PC-3 (cell line): ENCODE data around the gene ZNF438. TPM values are rescaled to one million over a fixed set of nuclear protein-coding genes. Genes with fewer than 3 reads are reported as not detected.

Experiments used
- ATAC-seq: fragments of 200-7000 bp; cut with Tn5 transposase; 2 replicates; pipeline ENCODE4 v1.9.1; 2020; ENCODE audit warnings: mild to moderate bottlenecking, moderate library complexity
- BruUV-seq: library from RNA; stranded (reverse); fragments of 400-500 nt; replicated peaks from 2 replicates; lab custom pipeline; 2021; lab: Mats Ljungman, UMichigan
- CTCF ChIA-PET: fragments of 300-600 bp; sonication (Branson Sonifier 250); formaldehyde crosslinking; loops from one replicate; lab custom pipeline; 2022; ENCODE audit warnings: antibody characterized with exemption; lab: Charles Lee
- POLR2A ChIA-PET: fragments of 300-600 bp; sonication (Branson Sonifier 250); formaldehyde crosslinking; loops from one replicate; lab custom pipeline; 2022; ENCODE audit warnings: antibody characterized with exemption; ENCODE audit not compliant: unreplicated experiment; lab: Charles Lee
- DNase-seq: peaks from one replicate; pipeline ENCODE4 v3.0.0-alpha.2; 2015
- H2AFZ ChIP-seq: fragments of 300-600 bp; sonication (generic); 2 replicates; pipeline ENCODE4 v1.6.0; 2016; ENCODE audit warnings: antibody characterized with exemption, low read length
- H3F3A ChIP-seq: fragments of 300-600 bp; sonication (generic); one replicate; pipeline ENCODE4 v1.6.0; 2017; ENCODE audit warnings: antibody characterized with exemption, low read length, control low read depth, mild to moderate bottlenecking; ENCODE audit not compliant: unreplicated experiment
- H3K27ac ChIP-seq: fragments of 300-600 bp; sonication (generic); 2 replicates; pipeline ENCODE4 v1.5.1; 2016; ENCODE audit warnings: mild to moderate bottlenecking, low read length
- H3K27me3 ChIP-seq: fragments of 300-600 bp; sonication (generic); 2 replicates; pipeline ENCODE4 v1.6.1; 2016; ENCODE audit warnings: low read length, mixed read lengths
- H3K36me3 ChIP-seq: fragments of 300-600 bp; sonication (generic); 2 replicates; pipeline ENCODE4 v1.6.1; 2016; ENCODE audit warnings: low read depth, mixed run types, low read length, mixed read lengths
- H3K4me1 ChIP-seq: fragments of 300-600 bp; sonication (generic); 2 replicates; pipeline ENCODE4 v1.5.1; 2016; ENCODE audit warnings: low read length; ENCODE audit not compliant: insufficient read depth
- H3K4me2 ChIP-seq: fragments of 300-600 bp; sonication (generic); 2 replicates; pipeline ENCODE4 v1.6.0; 2016; ENCODE audit warnings: low read length
- H3K4me3 ChIP-seq: fragments of 300-600 bp; sonication (generic); 2 replicates; pipeline ENCODE4 v1.5.1; 2016; ENCODE audit warnings: mild to moderate bottlenecking, low read length, mixed read lengths
- H3K79me2 ChIP-seq: fragments of 300-600 bp; sonication (generic); 2 replicates; pipeline ENCODE4 v1.6.1; 2017; ENCODE audit warnings: low read length, mixed read lengths
- H3K9ac ChIP-seq: fragments of 300-600 bp; sonication (generic); 2 replicates; pipeline ENCODE4 v1.6.0; 2016; ENCODE audit warnings: mild to moderate bottlenecking, low read length
- H3K9me2 ChIP-seq: fragments of 300-600 bp; sonication (generic); replicated peaks from 2 replicates; pipeline ENCODE4 v1.6.1; 2016; ENCODE audit warnings: mixed run types, low read length, mixed read lengths
- H3K9me3 ChIP-seq: fragments of 300-600 bp; sonication (generic); 2 replicates; pipeline ENCODE4 v1.6.1; 2016; ENCODE audit warnings: low read length, mixed read lengths
- H4K20me1 ChIP-seq: fragments of 300-600 bp; sonication (generic); 2 replicates; pipeline ENCODE4 v1.6.1; 2016; ENCODE audit warnings: low read length, mixed read lengths
- EZH2 ChIP-seq: fragments of 300-600 bp; sonication (generic); IDR thresholded peaks from one replicate; pipeline ENCODE4 v1.6.1; 2017; ENCODE audit warnings: antibody characterized with exemption, mild to moderate bottlenecking, low read length; ENCODE audit not compliant: unreplicated experiment
- EZH2phosphoT487 ChIP-seq: fragments of 300-600 bp; sonication (generic); IDR thresholded peaks from 2 replicates; pipeline ENCODE4 v1.6.1; 2018; ENCODE audit warnings: mild to moderate bottlenecking, antibody characterized with exemption, low read length, borderline replicate concordance
- intact Hi-C: fragments of 100-400 bp; cut with micrococcal nuclease; formaldehyde crosslinking; loops from 2 replicates; pipeline ENCODE4 v1.9.0; 2023
- total RNA-seq: library from RNA; depleted of rRNA; stranded (reverse); fragments of >200 nt; gene quantifications from 2 replicates; pipeline ENCODE4 v1.2.3, GENCODE V29; 2014
- TF ChIP-seq, protein P1 (sequence below): fragments of 300-600 bp; sonication (generic); conservative IDR thresholded peaks from 2 replicates; pipeline ENCODE4 v1.5.1; 2017; ENCODE audit warnings: antibody characterized with exemption, low read depth, mild to moderate bottlenecking, low read length

The ZNF438 gene
- total RNA-seq, 1 experiment from 2014 or later, result 0.98 TPM

DNA sequence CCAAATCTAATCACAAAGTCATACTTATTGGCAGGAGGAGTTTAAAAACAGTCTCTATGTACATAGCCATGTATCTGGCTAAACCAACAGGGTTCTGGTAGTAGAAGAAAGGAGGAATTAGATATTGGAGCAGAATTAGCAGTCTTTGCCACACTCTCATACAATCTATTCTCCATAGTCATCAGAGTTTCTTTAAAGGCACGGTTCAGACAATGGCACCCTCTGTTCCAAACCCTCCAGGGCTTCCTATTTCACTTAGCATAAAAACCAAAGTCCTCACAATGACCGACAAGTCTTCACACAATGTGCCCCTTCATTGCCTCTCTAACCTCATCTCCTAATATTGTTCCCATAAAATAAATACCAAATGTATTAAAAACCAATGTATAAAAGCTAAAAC, 12.7 kb downstream of the ZNF438 start:
- no peak for ATAC-seq
- no peak for DNase-seq
- ChIA-PET CTCF (no interaction called here), POLR2A (no interaction called here)
- Histone ChIP-seq H3K27ac (no peak overlapping the region), H2AFZ (no peak overlapping the region), H3K36me3 (no peaks in the 10 kb centered on the region), H3K9me3 (no peaks in the 10 kb centered on the region), H4K20me1 (no peaks in the 10 kb centered on the region), H3K79me2 (no peaks in the 10 kb centered on the region), H3K4me2 (no peak overlapping the region), H3F3A (no peaks in the 10 kb centered on the region), H3K4me1 (no peaks in the 10 kb centered on the region), H3K4me3 (no peak overlapping the region), H3K27me3 (no peaks in the 10 kb centered on the region), H3K9me2 (no peaks in the 10 kb centered on the region), H3K9ac (no peak overlapping the region)
- BruUV-seq, result no TSS peak
- TF ChIP-seq, protein P1, sequence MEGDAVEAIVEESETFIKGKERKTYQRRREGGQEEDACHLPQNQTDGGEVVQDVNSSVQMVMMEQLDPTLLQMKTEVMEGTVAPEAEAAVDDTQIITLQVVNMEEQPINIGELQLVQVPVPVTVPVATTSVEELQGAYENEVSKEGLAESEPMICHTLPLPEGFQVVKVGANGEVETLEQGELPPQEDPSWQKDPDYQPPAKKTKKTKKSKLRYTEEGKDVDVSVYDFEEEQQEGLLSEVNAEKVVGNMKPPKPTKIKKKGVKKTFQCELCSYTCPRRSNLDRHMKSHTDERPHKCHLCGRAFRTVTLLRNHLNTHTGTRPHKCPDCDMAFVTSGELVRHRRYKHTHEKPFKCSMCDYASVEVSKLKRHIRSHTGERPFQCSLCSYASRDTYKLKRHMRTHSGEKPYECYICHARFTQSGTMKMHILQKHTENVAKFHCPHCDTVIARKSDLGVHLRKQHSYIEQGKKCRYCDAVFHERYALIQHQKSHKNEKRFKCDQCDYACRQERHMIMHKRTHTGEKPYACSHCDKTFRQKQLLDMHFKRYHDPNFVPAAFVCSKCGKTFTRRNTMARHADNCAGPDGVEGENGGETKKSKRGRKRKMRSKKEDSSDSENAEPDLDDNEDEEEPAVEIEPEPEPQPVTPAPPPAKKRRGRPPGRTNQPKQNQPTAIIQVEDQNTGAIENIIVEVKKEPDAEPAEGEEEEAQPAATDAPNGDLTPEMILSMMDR, result no peak
- no peak for TF ChIP-seq EZH2
- TF ChIP-seq EZH2phosphoT487, result no peak
- intact Hi-C loops, result no loop called here

DNA sequence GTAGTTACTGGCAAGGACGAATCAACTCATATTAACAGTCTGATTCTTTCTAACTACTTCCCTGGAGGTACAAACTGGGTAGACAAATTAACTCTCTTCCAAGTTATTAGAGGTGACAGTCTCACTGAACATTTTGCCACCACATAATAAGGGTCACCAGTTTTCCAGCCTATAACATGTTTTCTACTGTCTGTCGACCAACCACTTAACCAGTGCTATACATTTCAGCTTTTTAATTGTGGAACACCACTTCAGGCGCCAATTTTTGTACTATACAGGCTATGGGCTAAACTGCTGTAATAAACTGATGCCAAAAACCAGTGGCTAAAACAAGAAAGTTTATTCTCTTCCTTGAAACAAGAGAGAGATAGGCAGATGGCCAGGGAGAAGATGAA, 13.3 kb downstream of the ZNF438 start:
- ChIA-PET CTCF (no interaction called here), POLR2A (no interaction called here)
- BruUV-seq, result no TSS peak
- Histone ChIP-seq H3K9me2 (no peaks in the 10 kb centered on the region), H3K9ac (no peak overlapping the region), H3F3A (no peaks in the 10 kb centered on the region), H3K36me3 (no peaks in the 10 kb centered on the region), H4K20me1 (no peaks in the 10 kb centered on the region), H3K4me1 (no peaks in the 10 kb centered on the region), H2AFZ (no peak overlapping the region), H3K4me3 (no peak overlapping the region), H3K79me2 (no peaks in the 10 kb centered on the region), H3K27ac (no peak overlapping the region), H3K4me2 (no peak overlapping the region), H3K27me3 (no peaks in the 10 kb centered on the region), H3K9me3 (no peaks in the 10 kb centered on the region)
- TF ChIP-seq, protein P1, result no peak
- TF ChIP-seq EZH2 (no peak), EZH2phosphoT487 (no peak)
- intact Hi-C loops, result no loop called here
- no peak for ATAC-seq
- no peak for DNase-seq

DNA sequence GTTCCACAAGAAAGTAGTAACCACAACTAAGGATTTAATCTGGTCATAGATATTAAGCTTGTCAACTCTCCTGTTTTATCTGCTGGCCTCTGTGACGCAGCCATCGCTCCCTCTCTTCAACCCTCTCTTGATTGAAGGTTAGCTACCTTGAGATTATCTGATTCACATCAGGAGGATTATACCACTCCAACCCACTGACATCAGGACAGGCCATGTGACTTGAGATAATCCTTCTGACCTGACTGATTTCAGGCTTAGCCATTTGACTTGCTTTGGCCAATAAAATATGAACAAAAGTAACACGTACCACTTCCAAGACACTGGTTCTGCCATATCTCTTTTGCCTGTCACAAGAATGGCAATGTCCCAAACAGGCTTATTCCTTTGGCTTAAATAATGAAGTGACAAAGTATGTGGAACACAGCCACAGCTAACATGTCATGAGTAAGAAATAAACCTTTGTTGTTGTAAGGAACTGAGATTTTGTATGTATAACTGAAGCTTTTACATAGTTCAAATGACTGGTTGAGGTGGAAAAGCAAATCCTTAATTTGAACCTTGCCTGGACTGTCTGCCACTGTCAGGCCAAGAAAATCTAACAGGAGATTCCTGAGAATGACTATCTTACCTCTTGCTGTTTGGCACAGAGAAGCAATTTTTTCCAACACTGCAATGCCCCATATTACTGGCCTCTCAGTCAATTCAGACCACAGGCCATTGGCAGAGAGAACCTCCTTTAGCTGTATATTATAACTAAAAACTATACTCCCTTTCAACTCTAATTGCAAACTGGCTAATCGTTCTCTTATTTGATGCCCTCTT, 13.9 kb downstream of the ZNF438 start:
- no peak for ATAC-seq
- DNase-seq, result no peak
- no peak for TF ChIP-seq EZH2phosphoT487
- TF ChIP-seq EZH2, result no peak
- TF ChIP-seq, protein P1, result no peak
- intact Hi-C loops, result no loop called here
- BruUV-seq, result no TSS peak
- H3K27me3 ChIP-seq, result no peaks in the 10 kb centered on the region
- no peak overlapping the region for H2AFZ ChIP-seq
- ChIA-PET CTCF (no interaction called here), POLR2A (no interaction called here)
- H3K4me2 ChIP-seq, result no peak overlapping the region
- no peaks in the 10 kb centered on the region for H4K20me1 ChIP-seq
- H3K9me2 ChIP-seq, result no peaks in the 10 kb centered on the region
- H3K9me3 ChIP-seq, result no peaks in the 10 kb centered on the region
- H3K4me1 ChIP-seq, result no peaks in the 10 kb centered on the region
- no peak overlapping the region for H3K9ac ChIP-seq
- no peaks in the 10 kb centered on the region for H3K36me3 ChIP-seq
- H3K27ac ChIP-seq, result no peak overlapping the region
- no peaks in the 10 kb centered on the region for H3F3A ChIP-seq
- H3K4me3 ChIP-seq, result no peak overlapping the region
- H3K79me2 ChIP-seq, result no peaks in the 10 kb centered on the region
